HepG2 (cell line): ENCODE data around the gene CIB2. TPM values are rescaled to one million over a fixed set of nuclear protein-coding genes. Genes with fewer than 3 reads are reported as not detected.

Source experiments
- AKAP8 ChIP-seq: sonication (generic); formaldehyde crosslinking; IDR thresholded peaks from 2 replicates; pipeline ENCODE4 v1.5.1; 2020; ENCODE audit warnings: mild to moderate bottlenecking, missing genetic modification reagents
- ARHGAP35 ChIP-seq: sonication (generic); formaldehyde crosslinking; IDR thresholded peaks from 2 replicates; pipeline ENCODE4 v1.9.0; 2022; ENCODE audit warnings: mild to moderate bottlenecking, inconsistent platforms, moderate library complexity, missing genetic modification reagents, borderline replicate concordance
- BRD4 ChIP-seq: sonication (generic); formaldehyde crosslinking; IDR thresholded peaks from 2 replicates; pipeline ENCODE4 v1.4.0; 2020; ENCODE audit warnings: missing genetic modification reagents
- CREB3 ChIP-seq: sonication (generic); formaldehyde crosslinking; IDR thresholded peaks from 2 replicates; pipeline ENCODE4 v1.5.0; 2020; ENCODE audit warnings: missing genetic modification reagents
- GATAD2A ChIP-seq: IDR thresholded peaks from 2 replicates; pipeline ENCODE4 v1.6.1; 2016
- HNF1A ChIP-seq, 2 experiments: sonication (generic) in 1 of 2; formaldehyde crosslinking in 1 of 2; IDR thresholded peaks; 2 replicates each; pipeline versions ENCODE4 v1.4.0 to v1.6.1; 2016 to 2020; ENCODE audit warnings: borderline replicate concordance in 1 of 2, low read depth in 1 of 2, mild to moderate bottlenecking in 1 of 2, missing genetic modification reagents in 1 of 2
- IRX3 ChIP-seq: sonication (generic); formaldehyde crosslinking; IDR thresholded peaks from 2 replicates; pipeline ENCODE4 v1.8.1; 2023; ENCODE audit warnings: mild to moderate bottlenecking, low read depth, missing genetic modification reagents, borderline replicate concordance
- NCOR1 ChIP-seq: fragments of 200-600 bp; sonication (generic); IDR thresholded peaks from 2 replicates; pipeline ENCODE4 v1.7.0; 2017; ENCODE audit warnings: antibody characterized with exemption, low read length, borderline replicate concordance
- NR3C1 ChIP-seq: sonication (generic); formaldehyde crosslinking; IDR thresholded peaks from 2 replicates; pipeline ENCODE4 v1.4.0; 2020; ENCODE audit warnings: missing genetic modification reagents
- SAFB2 ChIP-seq: sonication (generic); formaldehyde crosslinking; IDR thresholded peaks from 2 replicates; pipeline ENCODE4 v1.5.1; 2020; ENCODE audit warnings: missing genetic modification reagents, low read depth, mild to moderate bottlenecking, borderline replicate concordance
- SIN3B ChIP-seq: fragments of 150-350 bp; IDR thresholded peaks from 2 replicates; pipeline ENCODE4 v1.6.1; 2014; ENCODE audit warnings: low read length
- SYNCRIP ChIP-seq: fragments of 200-400 bp; formaldehyde crosslinking; IDR thresholded peaks from 2 replicates; pipeline ENCODE4 v1.6.1; 2018; ENCODE audit warnings: mild to moderate bottlenecking, low read depth, low read length; ENCODE audit not compliant: insufficient read depth
- THAP11 ChIP-seq: IDR thresholded peaks from 2 replicates; pipeline ENCODE4 v1.6.1; 2016; ENCODE audit warnings: missing biosample characterization, missing genetic modification reagents
- XRCC5 ChIP-seq: fragments of 200-400 bp; formaldehyde crosslinking; optimal IDR thresholded peaks from 2 replicates; pipeline ENCODE3; 2017; ENCODE audit warnings: mild to moderate bottlenecking, low read length
- ZBED4 ChIP-seq: sonication (generic); formaldehyde crosslinking; IDR thresholded peaks from 2 replicates; pipeline ENCODE4 v1.4.0; 2020; ENCODE audit warnings: missing genetic modification reagents, borderline replicate concordance
- ZFP41 ChIP-seq: sonication (generic); formaldehyde crosslinking; IDR thresholded peaks from 2 replicates; pipeline ENCODE4 v1.4.0; 2020; ENCODE audit warnings: mild to moderate bottlenecking, missing genetic modification reagents, borderline replicate concordance
- ZNF24 ChIP-seq: fragments of 450-650 bp; IDR thresholded peaks from 2 replicates; pipeline ENCODE4 v1.6.1; 2017; ENCODE audit warnings: antibody characterized with exemption, mild to moderate bottlenecking
- ZNF414 ChIP-seq: sonication (generic); formaldehyde crosslinking; IDR thresholded peaks from 2 replicates; pipeline ENCODE4 v1.5.0; 2020; ENCODE audit warnings: missing genetic modification reagents
- ZNF546 ChIP-seq: sonication (generic); formaldehyde crosslinking; conservative IDR thresholded peaks from 2 replicates; pipeline ENCODE4 v1.8.1; 2023; ENCODE audit warnings: mild to moderate bottlenecking, missing genetic modification reagents
- ZNF775 ChIP-seq: sonication (generic); formaldehyde crosslinking; IDR thresholded peaks from 2 replicates; pipeline ENCODE4 v1.4.0; 2020; ENCODE audit warnings: missing genetic modification reagents, mild to moderate bottlenecking, moderate library complexity, borderline replicate concordance
- polyA plus RNA-seq, 8 experiments: library from polyadenylated mRNA; depleted of rRNA in 3 of 8; stranded (reverse) in 7 of 8; unstranded in 1 of 8; fragments of >200 nt; fragmentation: Illumina TruSeq in 4 of 8; extraction: Trizol in 4 of 8; gene quantifications; 2 replicates each; pipeline versions ENCODE4 v1.2.1 to v1.2.3, GENCODE V29; 2011 to 2016; ENCODE audit warnings: low read depth in 4 of 8, missing spikeins in 1 of 8, mixed read lengths in 1 of 8; ENCODE audit not compliant: insufficient read depth in 1 of 8
- total RNA-seq, 5 experiments: library from RNA; depleted of rRNA; stranded (reverse); fragments of >200 nt; fragmentation: Illumina TruSeq; extraction: Trizol; gene quantifications; 2 replicates each; pipeline ENCODE4 v1.2.3, GENCODE V29; 2016; ENCODE audit warnings: low read depth in 1 of 5

The CIB2 gene
- total and polyA plus RNA-seq, 2 of the 13 experiments (the other 11 are each of a cell fraction or from before 2014, with no cell fraction given), result 1.4 to 1.5 TPM

- TF ChIP-seq XRCC5, result peak; percentile 34
- TF ChIP-seq BRD4, result no peak
- TF ChIP-seq ZNF775 (CRISPR knock-in tag), result no peak
- no peak for TF ChIP-seq HNF1A (IDR thresholded peaks at IDR 0.05; ENCODE audit: low read depth)
- no peak for TF ChIP-seq HNF1A (CRISPR knock-in tag; IDR thresholded peaks at IDR 0.05; ENCODE audit: borderline replicate concordance)
- TF ChIP-seq ZNF546 (CRISPR knock-in tag), result no peak
- TF ChIP-seq ARHGAP35 (CRISPR knock-in tag), result no peak
- TF ChIP-seq SAFB2 (CRISPR knock-in tag), result no peak
- no peak for TF ChIP-seq ZNF414 (CRISPR knock-in tag)
- no peak for TF ChIP-seq CREB3
- TF ChIP-seq IRX3 (CRISPR knock-in tag), result no peak
- TF ChIP-seq THAP11 (CRISPR knock-in tag), result no peak
- TF ChIP-seq NR3C1 (CRISPR knock-in tag), result no peak
- TF ChIP-seq ZFP41 (CRISPR knock-in tag), result no peak
- peak; percentile 64 for TF ChIP-seq NCOR1
- no peak for TF ChIP-seq SIN3B
- TF ChIP-seq ZNF24, result no peak
- TF ChIP-seq GATAD2A (CRISPR knock-in tag), result no peak
- TF ChIP-seq AKAP8, result no peak
- no peak for TF ChIP-seq ZBED4 (CRISPR knock-in tag)
- no peak for TF ChIP-seq SYNCRIP
These were observed 75.1 kb downstream of the CIB2 start (continued) for GRCh38 chr15:78055919-78056713.
